Glutamatergic neuron (in vitro differentiated cells): Measurements from ENCODE around the gene KIAA1217. TPM values are rescaled to one million over a fixed set of nuclear protein-coding genes. Genes with fewer than 3 reads are reported as not detected.

Source experiments
- DNase-seq: peaks from one replicate; pipeline ENCODE4 v3.0.0; 2022
- H3K27ac Mint-ChIP-seq: one replicate; pipeline ENCODE4 v1.8.0; 2020; ENCODE audit warnings: mild to moderate bottlenecking, mixed read lengths, inconsistent platforms; ENCODE audit not compliant: unreplicated experiment
- H3K27me3 Mint-ChIP-seq: one replicate; pipeline ENCODE4 v1.8.0; 2020; ENCODE audit warnings: mild to moderate bottlenecking, moderate library complexity, mixed read lengths, inconsistent platforms; ENCODE audit not compliant: unreplicated experiment
- H3K36me3 Mint-ChIP-seq: one replicate; pipeline ENCODE4 v1.8.0; 2020; ENCODE audit warnings: mild to moderate bottlenecking, mixed read lengths, inconsistent platforms; ENCODE audit not compliant: unreplicated experiment
- H3K4me1 Mint-ChIP-seq: one replicate; pipeline ENCODE4 v1.8.0; 2020; ENCODE audit warnings: mild to moderate bottlenecking, low read depth, mixed read lengths, inconsistent platforms; ENCODE audit not compliant: unreplicated experiment
- H3K4me3 Mint-ChIP-seq: one replicate; pipeline ENCODE4 v1.8.0; 2020; ENCODE audit warnings: mild to moderate bottlenecking, mixed read lengths, inconsistent platforms; ENCODE audit not compliant: unreplicated experiment
- H3K9me3 Mint-ChIP-seq: one replicate; pipeline ENCODE4 v1.8.0; 2020; ENCODE audit warnings: mild to moderate bottlenecking, moderate library complexity, mixed read lengths, inconsistent platforms; ENCODE audit not compliant: unreplicated experiment
- CTCF ChIP-seq: fragments of 200-600 bp; sonication (generic); IDR thresholded peaks from one replicate; pipeline ENCODE4 v1.5.0; 2021; ENCODE audit not compliant: partially characterized antibody, unreplicated experiment
- total RNA-seq: library from RNA; stranded (reverse); fragmentation: NEBNext Ultra II Directional; extraction: Animal tissue kit (Norgen Biotek cat#: 25700); gene quantifications from one replicate; pipeline ENCODE4 v1.2.1, GENCODE V29; 2021; ENCODE audit not compliant: unreplicated experiment

The KIAA1217 gene
- total RNA-seq, 1 donor from 2014 or later = 4.4 TPM

DNA sequence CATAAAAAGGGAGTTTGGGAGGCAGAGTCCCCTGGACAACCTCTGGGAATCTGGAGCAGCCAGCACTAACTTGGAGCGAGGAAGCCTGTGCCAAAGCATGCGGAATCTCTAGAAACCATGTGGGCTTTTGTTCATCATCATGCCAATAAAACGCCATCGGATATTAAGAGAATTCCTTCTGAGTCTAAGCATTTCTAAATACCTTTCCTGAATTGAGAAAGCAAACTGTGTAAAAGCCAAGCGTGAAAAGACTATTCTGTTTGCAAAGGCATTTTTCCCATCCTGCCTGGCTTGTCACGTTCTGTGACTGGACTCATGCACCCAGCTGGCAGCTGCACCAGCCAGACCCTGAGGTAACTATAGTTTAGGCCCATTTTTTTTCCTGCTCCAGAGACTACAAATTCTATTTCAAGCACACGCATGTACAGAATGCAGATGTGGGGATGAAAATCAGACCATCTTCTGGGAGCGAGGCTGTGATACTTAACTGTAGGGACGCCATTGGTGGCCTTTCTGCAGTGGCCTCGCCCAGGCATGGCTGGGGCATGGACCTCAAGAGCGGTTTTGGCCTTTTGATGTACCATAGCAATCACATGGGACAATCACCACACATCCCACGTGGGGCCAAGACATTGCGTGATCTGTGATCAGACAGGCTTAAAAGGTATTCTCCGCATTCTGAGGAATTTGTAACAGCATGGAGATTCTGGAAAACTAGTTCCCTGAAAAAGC is 218.9 kb downstream of the KIAA1217 start:
- Mint-ChIP-seq H3K27ac (no peak overlapping the region), H3K4me1 (no peaks in the 10 kb centered on the region), H3K9me3 (peaks cover 4% of the 10 kb centered on the region), H3K4me3 (no peak overlapping the region), H3K27me3 (no peaks in the 10 kb centered on the region), H3K36me3 (no peaks in the 10 kb centered on the region)
- no peak for DNase-seq
- TF ChIP-seq CTCF = no peak

DNA sequence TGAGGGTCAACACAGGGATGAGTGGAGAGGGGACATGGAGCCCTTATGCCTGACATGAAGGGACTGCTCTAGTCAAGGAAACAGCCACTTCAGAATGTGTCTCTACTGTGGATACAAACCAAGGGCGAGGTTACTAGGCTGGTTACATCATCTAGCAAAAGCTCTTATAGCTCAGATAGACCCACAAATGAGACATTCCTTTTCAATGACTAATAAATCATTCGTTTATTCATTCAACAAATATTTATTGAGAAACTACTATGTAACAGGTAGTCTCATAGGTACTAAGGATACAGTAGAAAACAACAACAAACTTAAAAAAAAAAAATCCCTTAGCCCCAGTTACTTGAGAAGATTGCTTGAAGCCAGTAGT is 219.5 kb downstream of the KIAA1217 start:
- Mint-ChIP-seq H3K4me1 (no peaks in the 10 kb centered on the region), H3K4me3 (no peak overlapping the region), H3K27ac (no peak overlapping the region), H3K9me3 (peaks cover 3% of the 10 kb centered on the region), H3K36me3 (no peaks in the 10 kb centered on the region), H3K27me3 (no peaks in the 10 kb centered on the region)
- TF ChIP-seq CTCF = no peak
- no peak for DNase-seq

DNA sequence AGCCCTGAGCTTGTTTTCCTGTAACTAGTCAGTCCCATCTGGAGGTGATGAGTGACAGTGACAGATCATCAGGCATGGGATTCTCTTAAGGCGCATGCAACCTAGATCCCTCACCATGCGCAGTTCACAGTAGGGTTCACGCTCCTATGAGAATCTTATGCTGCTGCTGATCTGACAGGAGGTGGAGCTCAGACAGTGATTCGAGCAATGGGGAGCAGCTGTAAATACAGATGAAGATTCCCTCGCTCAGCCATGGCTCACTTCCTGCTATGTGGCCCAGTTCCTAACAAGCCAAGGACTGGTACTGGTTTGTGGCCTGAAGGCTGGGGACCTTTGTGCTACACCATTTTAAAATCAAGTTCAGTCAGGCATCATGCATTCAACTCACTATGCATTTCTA is 221.7 kb downstream of the KIAA1217 start:
- Mint-ChIP-seq H3K27me3 (peaks cover 3% of the 10 kb centered on the region), H3K9me3 (peaks cover 2% of the 10 kb centered on the region), H3K27ac (no peak overlapping the region), H3K36me3 (no peaks in the 10 kb centered on the region), H3K4me1 (no peaks in the 10 kb centered on the region), H3K4me3 (no peak overlapping the region)
- no peak for TF ChIP-seq CTCF
- DNase-seq = no peak

GRCh38 chr10:24432478-24433416 is 223.8 kb downstream of the KIAA1217 start:
- TF ChIP-seq CTCF = no peak
- peaks cover 2% of the 10 kb centered on the region for H3K9me3 Mint-ChIP-seq
- H3K4me1 Mint-ChIP-seq = no peaks in the 10 kb centered on the region
- no peak for DNase-seq
- no peak overlapping the region for H3K4me3 Mint-ChIP-seq
- no peak overlapping the region for H3K27ac Mint-ChIP-seq
- peaks cover 3% of the 10 kb centered on the region for H3K27me3 Mint-ChIP-seq
- no peaks in the 10 kb centered on the region for H3K36me3 Mint-ChIP-seq

GRCh38 chr10:24433705-24434104 is 224.8 kb downstream of the KIAA1217 start:
- H3K9me3 Mint-ChIP-seq = peaks cover 2% of the 10 kb centered on the region
- H3K36me3 Mint-ChIP-seq = no peaks in the 10 kb centered on the region
- no peak overlapping the region for H3K4me3 Mint-ChIP-seq
- no peak for TF ChIP-seq CTCF
- H3K27me3 Mint-ChIP-seq = peaks cover 3% of the 10 kb centered on the region
- no peak overlapping the region for H3K27ac Mint-ChIP-seq
- DNase-seq = no peak
- H3K4me1 Mint-ChIP-seq = no peaks in the 10 kb centered on the region
